Measurements from ENCODE around the gene AFG3L2. TPM values are rescaled to one million over a fixed set of nuclear protein-coding genes. Genes with fewer than 3 reads are reported as not detected.

AFG3L2 gene
- total RNA-seq, 1 experiment from 2014 or later = 66.7 TPM

DNA sequence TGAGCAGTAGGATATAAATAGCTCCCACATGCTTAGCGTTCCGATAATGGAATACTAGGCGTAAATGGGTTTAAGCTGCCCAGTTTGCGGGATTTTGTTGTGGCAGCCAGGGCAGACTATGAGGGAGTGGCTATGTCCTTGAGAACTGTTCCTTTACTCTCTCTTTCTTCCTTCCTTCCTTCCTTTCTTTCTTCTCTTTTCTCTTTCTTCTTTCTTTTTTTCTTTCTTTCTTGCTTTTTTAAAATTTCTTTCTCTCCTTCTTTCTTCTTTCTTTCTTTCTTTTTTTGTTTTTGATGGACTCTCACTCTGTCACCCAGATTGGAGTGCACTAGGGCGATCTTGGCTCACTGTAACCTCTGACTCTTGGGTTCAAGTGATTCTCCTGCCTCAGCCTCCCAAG, 21.6 kb upstream of the AFG3L2 start:
- no peak overlapping the region for H3K4me3 ChIP-seq (replicated peaks in 1 of 2; ENCODE audit: low read depth in 1 of 2, low read length in 2 of 2)
- no peak for ATAC-seq
- CTCF ChIA-PET = no interaction called here
- no peaks in the 10 kb centered on the region for H3K9me3 ChIP-seq (ENCODE audit: control insufficient read depth in 1 of 2, insufficient read depth in 1 of 2, low read depth in 1 of 2, low read length in 2 of 2)
- H3K36me3 ChIP-seq (ENCODE audit: control insufficient read depth in 1 of 2, insufficient read depth in 2 of 2, low read length in 2 of 2) = no peaks in the 10 kb centered on the region
- no peak for DNase-seq (ENCODE audit: low read depth, low spot score)
- H3K4me2 ChIP-seq (ENCODE audit: low read length) = no peak overlapping the region
- no peaks in the 10 kb centered on the region for H3K27me3 ChIP-seq (ENCODE audit: insufficient read depth, low read length)
- POLR2A ChIA-PET = no interaction called here
- H3K4me1 ChIP-seq (ENCODE audit: control insufficient read depth in 1 of 2, insufficient read depth in 2 of 2, low read length in 2 of 2) = peaks cover 12 to 27% of the 10 kb centered on the region in 2 experiments; a peak in 3 of 4 replicates
- TF ChIP-seq EZH2phosphoT487 (IDR thresholded peaks at IDR 0.05; ENCODE audit: borderline replicate concordance) (no peak), ZNF274 (IDR thresholded peaks at IDR 0.05; ENCODE audit: low read depth, low read length) (no peak), SRF (IDR thresholded peaks at IDR 0.05; ENCODE audit: low read depth) (no peak), RAD21 (IDR thresholded peaks at IDR 0.05; ENCODE audit: low read depth) (no peak), ELF1 (IDR thresholded peaks at IDR 0.05; ENCODE audit: borderline replicate concordance, low read depth) (no peak), CEBPB (IDR thresholded peaks at IDR 0.05; ENCODE audit: low read depth) (no peak), POLR2AphosphoS5 (IDR thresholded peaks at IDR 0.05; ENCODE audit: low read depth, low read length) (no peak), CBX3 (IDR thresholded peaks at IDR 0.05; ENCODE audit: low read depth) (no peak), EGR1 (IDR thresholded peaks at IDR 0.05; ENCODE audit: low read depth) (no peak)
- no peak overlapping the region for H3K27ac ChIP-seq (ENCODE audit: low read depth, low read length)
- H3K79me2 ChIP-seq (ENCODE audit: insufficient read depth, low read length) = no peaks in the 10 kb centered on the region
- intact Hi-C loops (cut with micrococcal nuclease) = no loop called here
- no peaks in the 10 kb centered on the region for H3K9me2 ChIP-seq (ENCODE audit: insufficient read depth)
- BruUV-seq (replicated peaks) = no TSS peak
- no peak overlapping the region for H3K9ac ChIP-seq (ENCODE audit: low read length)
- no peaks in the 10 kb centered on the region for H4K20me1 ChIP-seq (ENCODE audit: insufficient read depth)
- RAD21 ChIA-PET (ENCODE audit: low non-redundant PET in 1 of 2, low total read pairs in 2 of 2, uncharacterized antibody in 2 of 2, unreplicated experiment in 2 of 2) = no interaction called here
- no peak overlapping the region for H2AFZ ChIP-seq (ENCODE audit: low read depth, low read length, poor library complexity, severe bottlenecking)

DNA sequence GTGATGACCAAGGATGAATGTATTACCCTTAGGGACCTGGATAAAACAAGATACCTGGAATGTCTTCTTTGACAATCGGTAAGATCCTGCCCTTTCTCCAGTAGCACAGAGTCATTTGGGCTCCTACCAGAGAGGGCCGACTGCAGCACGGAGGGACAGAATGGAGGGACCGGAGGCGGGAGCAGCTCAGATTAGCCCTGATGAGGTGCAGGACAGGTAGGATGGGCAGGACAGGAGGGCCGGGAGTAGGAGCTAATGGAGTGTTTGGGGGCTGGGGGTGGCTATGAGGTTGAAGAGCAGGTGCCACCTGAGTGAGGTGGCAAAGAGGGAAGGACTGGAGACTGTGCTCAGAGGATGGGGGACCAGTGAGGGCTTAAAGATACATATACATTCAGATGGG, 20.8 kb upstream of the AFG3L2 start:
- TF ChIP-seq RAD21 (IDR thresholded peaks at IDR 0.05; ENCODE audit: low read depth) (no peak), EGR1 (IDR thresholded peaks at IDR 0.05; ENCODE audit: low read depth) (no peak), ZFX (IDR thresholded peaks at IDR 0.05) (no peak), POLR2A (IDR thresholded peaks at IDR 0.05; ENCODE audit: borderline replicate concordance, extremely low read depth, insufficient read depth, insufficient read length) (no peak), REST (IDR thresholded peaks at IDR 0.05; ENCODE audit: low read depth) (no peak), FOSL1 (IDR thresholded peaks at IDR 0.05; ENCODE audit: low read depth) (no peak), SIN3A (IDR thresholded peaks at IDR 0.05; ENCODE audit: low read depth) (no peak)
- TF ChIP-seq, protein P1, sequence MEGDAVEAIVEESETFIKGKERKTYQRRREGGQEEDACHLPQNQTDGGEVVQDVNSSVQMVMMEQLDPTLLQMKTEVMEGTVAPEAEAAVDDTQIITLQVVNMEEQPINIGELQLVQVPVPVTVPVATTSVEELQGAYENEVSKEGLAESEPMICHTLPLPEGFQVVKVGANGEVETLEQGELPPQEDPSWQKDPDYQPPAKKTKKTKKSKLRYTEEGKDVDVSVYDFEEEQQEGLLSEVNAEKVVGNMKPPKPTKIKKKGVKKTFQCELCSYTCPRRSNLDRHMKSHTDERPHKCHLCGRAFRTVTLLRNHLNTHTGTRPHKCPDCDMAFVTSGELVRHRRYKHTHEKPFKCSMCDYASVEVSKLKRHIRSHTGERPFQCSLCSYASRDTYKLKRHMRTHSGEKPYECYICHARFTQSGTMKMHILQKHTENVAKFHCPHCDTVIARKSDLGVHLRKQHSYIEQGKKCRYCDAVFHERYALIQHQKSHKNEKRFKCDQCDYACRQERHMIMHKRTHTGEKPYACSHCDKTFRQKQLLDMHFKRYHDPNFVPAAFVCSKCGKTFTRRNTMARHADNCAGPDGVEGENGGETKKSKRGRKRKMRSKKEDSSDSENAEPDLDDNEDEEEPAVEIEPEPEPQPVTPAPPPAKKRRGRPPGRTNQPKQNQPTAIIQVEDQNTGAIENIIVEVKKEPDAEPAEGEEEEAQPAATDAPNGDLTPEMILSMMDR (IDR thresholded peaks at IDR 0.05 in 2 of 3, conservative IDR thresholded peaks at IDR 0.05 in 1 of 3; ENCODE audit: borderline replicate concordance in 1 of 3, insufficient read depth in 1 of 3, low read depth in 2 of 3, low read length in 2 of 3) = no peak
- Histone ChIP-seq H3K79me2 (ENCODE audit: insufficient read depth, low read length) (no peaks in the 10 kb centered on the region), H3K9me2 (ENCODE audit: insufficient read depth) (no peaks in the 10 kb centered on the region), H4K20me1 (ENCODE audit: insufficient read depth) (no peaks in the 10 kb centered on the region), H2AFZ (ENCODE audit: low read depth, low read length, poor library complexity, severe bottlenecking) (no peak overlapping the region), H3K4me1 (ENCODE audit: control insufficient read depth in 1 of 2, insufficient read depth in 2 of 2, low read length in 2 of 2) (peaks cover 10 to 24% of the 10 kb centered on the region in 2 experiments; a peak in 3 of 4 replicates), H3K27ac (ENCODE audit: low read depth, low read length) (no peak overlapping the region), H3K9me3 (ENCODE audit: control insufficient read depth in 1 of 2, insufficient read depth in 1 of 2, low read depth in 1 of 2, low read length in 2 of 2) (no peaks in the 10 kb centered on the region), H3K36me3 (ENCODE audit: control insufficient read depth in 1 of 2, insufficient read depth in 2 of 2, low read length in 2 of 2) (no peaks in the 10 kb centered on the region), H3K4me2 (ENCODE audit: low read length) (no peak overlapping the region), H3K9ac (ENCODE audit: low read length) (no peak overlapping the region), H3K4me3 (replicated peaks in 1 of 2; ENCODE audit: low read depth in 1 of 2, low read length in 2 of 2) (no peak overlapping the region), H3K27me3 (ENCODE audit: insufficient read depth, low read length) (no peaks in the 10 kb centered on the region)
- DNase-seq (ENCODE audit: low read depth, low spot score) (no peak), ATAC-seq (no peak)
- BruUV-seq (replicated peaks) = no TSS peak
- intact Hi-C loops (cut with micrococcal nuclease) = no loop called here
- ChIA-PET POLR2A (no interaction called here), CTCF (no interaction called here), RAD21 (ENCODE audit: low non-redundant PET in 1 of 2, low total read pairs in 2 of 2, uncharacterized antibody in 2 of 2, unreplicated experiment in 2 of 2) (no interaction called here)

Measured in HCT116 (cell line).